GM12878 (cell line): ENCODE measurements around the gene FTO.

Source experiments
- CEBPZ ChIP-seq: fragments of 150-350 bp; IDR thresholded peaks from 2 replicates; pipeline ENCODE4 v1.6.1; 2016; ENCODE audit warnings: low read depth, low read length
- EGR1 ChIP-seq, 2 experiments: IDR thresholded peaks; 1 replicate in 1 of 2; 2 replicates in 1 of 2; pipeline ENCODE4 v1.6.1; 2011 to 2012; ENCODE audit warnings: low read depth in 2 of 2, low read length in 2 of 2, borderline replicate concordance in 1 of 2, mild to moderate bottlenecking in 1 of 2, moderate library complexity in 1 of 2
- EZH2 ChIP-seq: IDR thresholded peaks from 2 replicates; pipeline ENCODE4 v1.6.1; 2012; ENCODE audit warnings: low read depth, mild to moderate bottlenecking, control low read depth, inconsistent platforms, low read length, borderline replicate concordance; ENCODE audit not compliant: control insufficient read depth

GRCh38 chr16:53922067-53922806 lies 218.3 kb downstream of the FTO start:
- TF ChIP-seq EGR1 (IDR thresholded peaks at IDR 0.05; ENCODE audit: borderline replicate concordance in 1 of 2, low read depth in 2 of 2, low read length in 2 of 2): no peak
- no peak for TF ChIP-seq CEBPZ
- no peak for TF ChIP-seq EZH2
